ENCODE results near the gene EML6.

The EML6 gene

DNA sequence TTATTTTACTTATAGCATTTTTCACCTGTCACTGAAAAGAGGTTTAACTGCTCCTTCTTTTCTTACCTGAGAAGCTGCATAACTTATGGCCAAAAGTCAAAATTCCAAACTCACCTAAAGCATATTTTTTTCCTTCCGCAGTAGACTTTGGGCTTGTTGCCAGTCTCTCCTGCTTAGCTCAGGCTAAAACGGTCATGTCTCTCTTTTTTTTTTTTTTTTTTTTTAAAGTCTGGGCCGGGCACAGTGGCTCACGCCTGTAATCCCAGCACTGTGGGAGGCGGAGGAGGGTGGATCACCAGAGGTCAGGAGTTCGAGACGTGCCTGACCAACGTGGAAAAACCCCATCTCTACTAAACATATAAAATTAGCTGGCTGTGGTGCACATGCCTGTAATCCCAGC, 213.3 kb downstream of the EML6 start:
- TF ChIP-seq GATA1 (IDR thresholded peaks at IDR 0.05; ENCODE audit: low read depth, low read length) (no peak), POLR2A (IDR thresholded peaks at IDR 0.05; ENCODE audit: low read length) (no peak)
- DNase-seq = no peak

GRCh38 chr2:54939446-54940118, 216.1 kb downstream of the EML6 start:
- DNase-seq = no peak
- TF ChIP-seq POLR2A (IDR thresholded peaks at IDR 0.05; ENCODE audit: low read length) = no peak
- TF ChIP-seq GATA1 (IDR thresholded peaks at IDR 0.05; ENCODE audit: low read depth, low read length) = no peak

- DNase-seq = no peak
- TF ChIP-seq GATA1 (IDR thresholded peaks at IDR 0.05; ENCODE audit: low read depth, low read length) (no peak), POLR2A (IDR thresholded peaks at IDR 0.05; ENCODE audit: low read length) (no peak)
Observed at GRCh38 chr2:54940723-54941122, 217.3 kb downstream of the EML6 start.

GRCh38 chr2:54941248-54941984, 218.0 kb downstream of the EML6 start:
- TF ChIP-seq GATA1 (IDR thresholded peaks at IDR 0.05; ENCODE audit: low read depth, low read length) = no peak
- no peak for TF ChIP-seq POLR2A (IDR thresholded peaks at IDR 0.05; ENCODE audit: low read length)
- no peak for DNase-seq

DNA sequence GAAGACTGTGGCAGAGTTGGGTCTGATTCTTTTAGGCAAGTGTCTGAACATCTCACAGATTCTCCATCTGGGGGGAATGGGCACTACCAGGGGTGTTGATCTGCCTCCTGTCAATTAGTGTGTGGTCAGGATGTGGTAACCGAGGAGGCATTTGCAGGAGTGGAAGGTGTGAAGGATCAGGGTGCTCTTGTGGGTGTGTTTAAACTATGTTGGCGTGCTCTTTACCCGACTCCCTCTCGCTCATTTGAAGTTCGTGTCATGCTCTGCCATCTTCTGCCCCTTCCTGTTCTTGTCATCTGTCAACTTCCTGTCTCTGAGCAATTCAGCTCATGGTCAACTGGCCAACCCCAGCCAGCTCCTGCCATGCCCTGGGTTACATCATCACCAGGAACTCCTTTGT, 218.9 kb downstream of the EML6 start:
- TF ChIP-seq POLR2A (IDR thresholded peaks at IDR 0.05; ENCODE audit: low read length) (no peak), GATA1 (IDR thresholded peaks at IDR 0.05; ENCODE audit: low read depth, low read length) (no peak)
- DNase-seq = no peak

GRCh38 chr2:54944724-54945326, 221.4 kb downstream of the EML6 start:
- no peak for DNase-seq
- TF ChIP-seq GATA1 (IDR thresholded peaks at IDR 0.05; ENCODE audit: low read depth, low read length) (no peak), POLR2A (IDR thresholded peaks at IDR 0.05; ENCODE audit: low read length) (no peak)

GRCh38 chr2:54945391-54946219, 222.1 kb downstream of the EML6 start:
- TF ChIP-seq GATA1 (IDR thresholded peaks at IDR 0.05; ENCODE audit: low read depth, low read length) (no peak), POLR2A (IDR thresholded peaks at IDR 0.05; ENCODE audit: low read length) (no peak)
- DNase-seq = no peak

DNA sequence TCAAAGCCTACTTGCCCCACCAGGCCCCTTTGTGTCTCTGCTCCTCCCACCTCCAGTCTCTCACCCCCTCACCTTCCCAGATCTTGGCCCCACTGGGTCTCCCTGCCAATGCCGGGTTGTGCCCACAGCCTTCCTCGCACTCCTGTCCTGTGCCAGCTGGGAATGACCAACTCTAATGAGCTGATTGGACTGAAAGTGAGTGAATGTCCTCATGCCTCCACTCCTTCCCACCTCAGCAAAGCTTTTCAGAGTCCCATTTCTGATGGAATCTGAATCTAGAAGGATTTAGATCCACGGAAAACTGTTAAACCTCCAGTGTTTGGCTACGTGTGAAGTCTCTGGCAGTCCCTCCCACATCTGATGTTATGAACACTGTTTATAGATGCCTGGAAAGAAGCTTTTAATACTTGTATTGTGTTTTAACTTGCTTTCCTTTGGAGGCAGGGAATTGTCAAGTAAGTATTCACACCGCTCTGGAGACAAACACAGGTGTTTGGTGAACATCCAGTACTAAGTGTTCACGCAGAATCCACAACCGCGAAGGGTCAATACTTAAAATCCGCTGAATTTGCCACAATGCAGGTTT, 222.9 kb downstream of the EML6 start:
- DNase-seq = no peak
- TF ChIP-seq POLR2A (IDR thresholded peaks at IDR 0.05; ENCODE audit: low read length) = no peak
- TF ChIP-seq GATA1 (IDR thresholded peaks at IDR 0.05; ENCODE audit: low read depth, low read length) = no peak

DNA sequence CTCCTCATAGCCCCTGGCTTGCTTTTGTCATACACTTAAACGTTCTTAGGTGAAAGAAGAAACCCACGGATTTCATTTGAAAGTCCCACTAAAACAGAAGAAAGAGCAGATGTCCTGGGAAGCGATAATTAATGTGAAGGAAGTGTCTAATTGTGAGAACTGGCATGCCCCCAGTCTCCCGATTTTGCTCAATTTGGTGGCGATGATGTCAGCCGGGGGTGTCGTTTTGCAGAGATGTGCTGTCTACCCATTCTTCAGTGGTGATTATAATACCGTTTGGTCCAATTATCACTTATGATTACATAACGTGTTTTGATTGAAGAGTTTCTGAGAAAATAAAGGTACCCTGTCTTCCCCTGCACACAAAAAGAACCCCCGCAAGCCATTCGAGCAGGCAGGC, 223.7 kb downstream of the EML6 start:
- DNase-seq = no peak
- TF ChIP-seq GATA1 (IDR thresholded peaks at IDR 0.05; ENCODE audit: low read depth, low read length) (no peak), POLR2A (IDR thresholded peaks at IDR 0.05; ENCODE audit: low read length) (no peak)

DNA sequence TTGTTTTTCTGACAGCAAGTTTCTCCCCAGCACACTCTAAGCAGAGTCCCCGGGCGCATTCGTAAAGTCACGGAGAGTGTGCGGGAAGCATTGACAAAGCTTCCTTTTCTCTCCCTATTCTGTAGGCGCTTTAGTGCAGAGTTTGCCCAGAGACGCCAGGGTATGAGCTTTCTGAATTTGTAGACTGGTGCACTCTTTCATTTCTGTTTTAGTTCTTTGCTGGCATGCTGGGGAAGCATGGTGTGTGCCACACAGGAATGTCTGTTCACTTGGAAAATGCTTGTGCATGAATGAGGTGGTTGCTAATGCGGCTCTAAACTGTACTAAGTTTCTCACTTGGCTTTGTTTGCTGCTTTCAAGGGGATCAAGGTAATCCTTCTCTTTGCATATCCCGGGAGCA, 224.2 kb downstream of the EML6 start:
- no peak for DNase-seq

DNA sequence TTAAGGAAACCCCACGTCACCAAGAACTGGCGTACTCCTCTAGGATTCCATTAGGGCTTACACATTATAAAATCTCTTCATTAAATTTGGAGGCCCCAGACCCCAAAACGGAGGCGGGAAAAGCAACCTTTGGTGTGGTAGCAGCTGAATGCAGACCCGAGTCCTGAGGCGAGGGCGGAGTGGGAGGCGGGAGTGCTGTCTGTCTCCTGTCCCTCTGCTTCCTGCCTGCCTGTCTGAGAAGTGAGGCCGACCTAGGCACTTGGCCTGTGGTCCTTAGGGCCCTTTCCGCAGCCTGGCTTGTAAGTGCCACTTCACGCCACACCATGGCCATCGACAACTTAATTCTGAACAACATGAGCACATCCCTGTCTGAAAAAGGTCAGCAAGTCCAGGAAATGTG, 224.7 kb downstream of the EML6 start:
- no peak for DNase-seq
- TF ChIP-seq GATA1 (IDR thresholded peaks at IDR 0.05; ENCODE audit: low read depth, low read length) = no peak
- TF ChIP-seq POLR2A (IDR thresholded peaks at IDR 0.05; ENCODE audit: low read length) = no peak

More for the DNA sequence above, 224.2 kb downstream of the EML6 start:
- TF ChIP-seq POLR2A (IDR thresholded peaks at IDR 0.05; ENCODE audit: low read length) = no peak
- no peak for TF ChIP-seq GATA1 (IDR thresholded peaks at IDR 0.05; ENCODE audit: low read depth, low read length)

GRCh38 chr2:54949431-54949830, 226.0 kb downstream of the EML6 start:
- TF ChIP-seq POLR2A (IDR thresholded peaks at IDR 0.05; ENCODE audit: low read length) (no peak), GATA1 (IDR thresholded peaks at IDR 0.05; ENCODE audit: low read depth, low read length) (no peak)

GRCh38 chr2:54950811-54951210, 227.3 kb downstream of the EML6 start:
- DNase-seq = no peak
- no peak for TF ChIP-seq POLR2A (IDR thresholded peaks at IDR 0.05; ENCODE audit: low read length)
- no peak for TF ChIP-seq GATA1 (IDR thresholded peaks at IDR 0.05; ENCODE audit: low read depth, low read length)

More at GRCh38 chr2:54949431-54949830, 226.0 kb downstream of the EML6 start:
- no peak for DNase-seq
